Measurements from ENCODE around the gene SRP68.

The SRP68 gene

DNA sequence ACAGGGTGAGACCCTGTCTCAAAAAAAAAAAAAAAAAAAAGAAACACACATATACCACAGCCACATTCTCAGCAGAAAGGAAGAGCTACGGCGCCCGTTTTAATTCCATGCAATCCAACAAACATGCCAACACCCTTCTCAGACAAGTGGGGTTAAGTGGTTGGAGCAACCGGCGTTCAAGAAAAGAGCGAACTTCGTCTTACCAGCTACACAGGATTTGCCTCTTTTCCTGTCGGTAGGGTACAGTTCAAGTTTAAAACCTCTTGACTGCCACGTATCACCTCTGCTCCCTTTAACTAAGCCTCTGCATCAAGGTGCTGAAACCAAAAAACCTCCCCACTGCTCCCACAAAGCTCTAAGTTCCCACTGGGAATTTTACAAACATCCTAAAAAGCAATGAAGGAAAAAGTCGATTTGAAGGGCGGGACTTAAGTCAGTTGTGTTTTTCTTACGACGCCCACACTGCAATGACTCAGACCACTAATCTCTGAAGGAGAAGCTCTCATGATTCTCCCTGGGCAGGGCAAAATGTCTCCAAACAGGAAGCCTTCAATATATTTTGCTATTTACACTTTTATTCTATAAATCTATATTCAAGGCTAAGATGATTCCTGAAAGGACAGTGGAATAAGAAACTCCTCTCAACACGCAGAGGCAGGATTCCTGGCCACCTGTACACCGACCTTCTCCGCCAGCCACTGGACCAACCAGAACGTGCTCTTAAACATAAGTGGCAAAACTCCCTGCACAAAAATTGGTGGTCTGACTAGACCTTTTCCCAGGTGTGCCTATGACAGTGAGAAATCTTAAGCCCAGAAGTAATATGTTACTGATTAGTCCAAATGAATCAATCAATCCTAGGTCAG is 18.8 kb downstream of the SRP68 start:
- no peak overlapping the region for H3K27ac ChIP-seq
- TF ChIP-seq ZFX (IDR thresholded peaks at IDR 0.05) (no peak), CTCF (conservative IDR thresholded peaks at IDR 0.05) (no peak)

GRCh38 chr17:76051561-76051960 is 20.8 kb downstream of the SRP68 start:
- H3K27ac ChIP-seq, result peak overlapping the region; percentile 47
- TF ChIP-seq ZFX (IDR thresholded peaks at IDR 0.05) (no peak), CTCF (conservative IDR thresholded peaks at IDR 0.05) (no peak)

GRCh38 chr17:76050538-76051467 is 21.5 kb downstream of the SRP68 start:
- TF ChIP-seq ZFX (IDR thresholded peaks at IDR 0.05) (no peak), CTCF (conservative IDR thresholded peaks at IDR 0.05) (no peak)
- H3K27ac ChIP-seq, result peak overlapping the region; percentile 39

DNA sequence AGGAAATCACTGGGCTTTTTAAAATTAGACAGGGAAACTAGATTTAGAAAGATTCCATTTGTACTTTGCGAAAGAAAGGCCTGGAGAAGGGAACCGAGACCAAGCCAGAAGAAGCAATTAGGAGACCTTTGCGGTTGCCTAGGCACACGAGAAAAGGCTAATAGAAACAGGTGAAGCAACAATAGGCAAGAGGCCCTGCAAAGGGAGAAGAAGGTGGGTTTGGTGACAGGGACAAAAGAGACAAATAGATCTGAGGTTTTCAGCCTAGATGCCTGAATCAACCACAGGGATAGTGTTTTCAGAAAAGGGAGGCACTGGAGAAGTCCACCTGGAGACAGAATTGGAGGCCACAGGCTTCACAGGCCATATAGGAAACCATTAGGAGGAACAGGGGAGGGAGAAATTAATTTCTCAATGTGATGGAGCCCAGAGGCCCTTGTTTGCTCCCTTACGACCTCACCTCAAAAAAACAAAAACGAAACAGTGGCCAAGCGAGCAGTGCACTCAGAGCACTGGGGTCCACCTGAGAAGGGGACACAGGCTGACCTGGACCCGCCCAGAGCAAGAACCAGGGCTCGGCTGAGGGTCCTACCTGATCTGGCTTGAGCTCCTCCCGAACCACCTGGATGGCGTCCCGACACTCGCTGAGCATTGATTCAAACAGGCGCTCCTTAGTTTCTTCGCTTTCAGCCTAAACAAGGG is 22.3 kb downstream of the SRP68 start:
- TF ChIP-seq CTCF (conservative IDR thresholded peaks at IDR 0.05) (no peak), ZFX (IDR thresholded peaks at IDR 0.05) (no peak)
- peak overlapping the region; percentile 39 for H3K27ac ChIP-seq

DNA sequence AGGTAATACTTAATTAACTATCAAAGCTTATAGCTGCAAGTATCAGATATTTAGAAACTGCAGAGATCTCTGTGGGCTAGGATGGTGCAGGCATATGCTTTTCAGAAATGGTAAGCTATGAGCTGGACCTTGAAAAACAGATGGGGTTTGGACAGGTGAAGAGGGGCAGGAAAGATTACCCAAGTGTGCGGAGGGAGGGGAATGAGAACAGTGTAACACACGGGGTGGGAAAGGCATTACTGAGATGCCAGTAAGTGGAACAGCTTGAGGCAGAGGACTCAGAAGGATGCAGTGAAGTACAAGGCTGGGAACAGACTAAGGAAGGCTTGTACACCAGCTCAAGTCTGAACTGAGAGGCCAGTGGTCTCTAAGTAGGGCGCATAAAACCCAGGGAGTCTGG is 23.1 kb downstream of the SRP68 start:
- H3K27ac ChIP-seq, result no peak overlapping the region
- no peak for TF ChIP-seq CTCF (conservative IDR thresholded peaks at IDR 0.05)
- no peak for TF ChIP-seq ZFX (IDR thresholded peaks at IDR 0.05)

GRCh38 chr17:76048711-76049110 is 23.6 kb downstream of the SRP68 start:
- H3K27ac ChIP-seq, result no peak overlapping the region
- TF ChIP-seq ZFX (IDR thresholded peaks at IDR 0.05), result no peak
- TF ChIP-seq CTCF (conservative IDR thresholded peaks at IDR 0.05), result no peak
